Calu3 (cell line): ENCODE data around the gene PHYHIPL. TPM values are rescaled to one million over a fixed set of nuclear protein-coding genes. Genes with fewer than 3 reads are reported as not detected.

Source experiments
- BruUV-seq: library from RNA; stranded (reverse); fragments of 400-500 nt; replicated peaks from 2 replicates; lab custom pipeline; 2021; lab: Mats Ljungman, UMichigan
- CTCF ChIA-PET: fragments of 300-600 bp; sonication (Branson Sonifier 250); formaldehyde crosslinking; loops from one replicate; lab custom pipeline; 2022; ENCODE audit warnings: antibody characterized with exemption; lab: Charles Lee
- DNase-seq: peaks from one replicate; pipeline ENCODE4 v3.0.0; 2022
- H3K27ac Mint-ChIP-seq: one replicate; pipeline ENCODE4 v1.8.0; 2022; ENCODE audit warnings: mixed read lengths; ENCODE audit not compliant: unreplicated experiment
- H3K27me3 Mint-ChIP-seq: one replicate; pipeline ENCODE4 v1.8.0; 2022; ENCODE audit warnings: mixed read lengths; ENCODE audit not compliant: unreplicated experiment
- H3K36me3 Mint-ChIP-seq: one replicate; pipeline ENCODE4 v1.8.0; 2022; ENCODE audit warnings: mild to moderate bottlenecking, moderate library complexity, mixed read lengths; ENCODE audit not compliant: insufficient read depth, unreplicated experiment
- H3K4me1 Mint-ChIP-seq: one replicate; pipeline ENCODE4 v1.8.0; 2022; ENCODE audit warnings: mild to moderate bottlenecking, low read depth, mixed read lengths; ENCODE audit not compliant: unreplicated experiment
- H3K4me3 Mint-ChIP-seq: one replicate; pipeline ENCODE4 v1.8.0; 2022; ENCODE audit warnings: mild to moderate bottlenecking, low read depth, moderate library complexity, mixed read lengths; ENCODE audit not compliant: unreplicated experiment
- H3K9me3 Mint-ChIP-seq: one replicate; pipeline ENCODE4 v1.8.0; 2022; ENCODE audit warnings: low read depth, mixed read lengths; ENCODE audit not compliant: unreplicated experiment
- intact Hi-C: fragments of 100-400 bp; cut with micrococcal nuclease; formaldehyde crosslinking; loops from one replicate; pipeline ENCODE4 v1.10.0; 2022; ENCODE audit not compliant: unreplicated experiment
- total RNA-seq: library from RNA; stranded (reverse); gene quantifications from 2 replicates; pipeline ENCODE4 v1.2.3, GENCODE V29; 2022
- TF ChIP-seq, protein P1 (sequence below): fragments of 200-600 bp; IDR thresholded peaks from one replicate; pipeline ENCODE4 v1.8.0; 2022; ENCODE audit warnings: antibody characterized with exemption; ENCODE audit not compliant: unreplicated experiment

PHYHIPL gene
- total RNA-seq, 1 experiment from 2014 or later, result not detected

GRCh38 chr10:59131666-59132065, 44.8 kb upstream of the PHYHIPL start:
- Mint-ChIP-seq H3K27me3 (peaks cover 41% of the 10 kb centered on the region), H3K4me3 (no peak overlapping the region), H3K36me3 (no peaks in the 10 kb centered on the region), H3K27ac (no peak overlapping the region), H3K4me1 (no peaks in the 10 kb centered on the region), H3K9me3 (no peaks in the 10 kb centered on the region)
- intact Hi-C loops, result no loop called here
- DNase-seq, result no peak
- TF ChIP-seq, protein P1, sequence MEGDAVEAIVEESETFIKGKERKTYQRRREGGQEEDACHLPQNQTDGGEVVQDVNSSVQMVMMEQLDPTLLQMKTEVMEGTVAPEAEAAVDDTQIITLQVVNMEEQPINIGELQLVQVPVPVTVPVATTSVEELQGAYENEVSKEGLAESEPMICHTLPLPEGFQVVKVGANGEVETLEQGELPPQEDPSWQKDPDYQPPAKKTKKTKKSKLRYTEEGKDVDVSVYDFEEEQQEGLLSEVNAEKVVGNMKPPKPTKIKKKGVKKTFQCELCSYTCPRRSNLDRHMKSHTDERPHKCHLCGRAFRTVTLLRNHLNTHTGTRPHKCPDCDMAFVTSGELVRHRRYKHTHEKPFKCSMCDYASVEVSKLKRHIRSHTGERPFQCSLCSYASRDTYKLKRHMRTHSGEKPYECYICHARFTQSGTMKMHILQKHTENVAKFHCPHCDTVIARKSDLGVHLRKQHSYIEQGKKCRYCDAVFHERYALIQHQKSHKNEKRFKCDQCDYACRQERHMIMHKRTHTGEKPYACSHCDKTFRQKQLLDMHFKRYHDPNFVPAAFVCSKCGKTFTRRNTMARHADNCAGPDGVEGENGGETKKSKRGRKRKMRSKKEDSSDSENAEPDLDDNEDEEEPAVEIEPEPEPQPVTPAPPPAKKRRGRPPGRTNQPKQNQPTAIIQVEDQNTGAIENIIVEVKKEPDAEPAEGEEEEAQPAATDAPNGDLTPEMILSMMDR, result no peak
- CTCF ChIA-PET, result interaction anchor here (0.5 kb wide), 1 partner anchor 255 kb away, joined by 6 read pairs; no protein-coding TSS in a partner anchor
- BruUV-seq, result no TSS peak

- TF ChIP-seq, protein P1, result no peak
- no peak overlapping the region for H3K27ac Mint-ChIP-seq
- H3K27me3 Mint-ChIP-seq, result peaks cover 25% of the 10 kb centered on the region
- BruUV-seq, result no TSS peak
- intact Hi-C loops, result no loop called here
- DNase-seq, result no peak
- no peak overlapping the region for H3K4me3 Mint-ChIP-seq
- CTCF ChIA-PET, result interaction anchor here (0.7 kb wide), 1 partner anchor 153 kb away, joined by 3 read pairs; no protein-coding TSS in a partner anchor
- H3K36me3 Mint-ChIP-seq, result no peaks in the 10 kb centered on the region
- no peaks in the 10 kb centered on the region for H3K9me3 Mint-ChIP-seq
- H3K4me1 Mint-ChIP-seq, result no peaks in the 10 kb centered on the region
These were observed 42.4 kb upstream of the PHYHIPL start for GRCh38 chr10:59133841-59134593.

DNA sequence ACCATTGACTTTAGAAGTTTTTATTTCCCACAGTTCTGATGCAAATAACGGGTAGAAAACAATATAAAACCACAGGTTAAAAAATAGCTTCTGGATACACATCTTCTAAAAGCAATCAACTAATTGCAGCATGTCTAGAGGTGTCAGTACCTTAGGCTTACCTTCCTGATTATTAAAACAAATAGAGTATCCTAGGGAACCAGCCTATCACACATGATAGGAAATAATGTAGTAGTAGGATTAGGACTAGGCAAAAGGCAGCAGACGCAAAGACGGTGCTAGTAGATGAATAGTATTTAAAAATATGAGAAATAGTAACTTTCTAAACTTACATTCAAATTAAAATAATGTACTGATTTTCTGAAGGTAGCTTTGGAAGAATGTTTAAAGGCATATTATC, 41.7 kb upstream of the PHYHIPL start:
- Mint-ChIP-seq H3K4me3 (no peak overlapping the region), H3K4me1 (no peaks in the 10 kb centered on the region), H3K27me3 (peaks cover 18% of the 10 kb centered on the region), H3K9me3 (no peaks in the 10 kb centered on the region), H3K36me3 (no peaks in the 10 kb centered on the region), H3K27ac (no peak overlapping the region)
- no TSS peak for BruUV-seq
- CTCF ChIA-PET, result interaction anchor here (0.7 kb wide), 1 partner anchor 152 kb away, joined by 3 read pairs; no protein-coding TSS in a partner anchor
- TF ChIP-seq, protein P1, result no peak
- intact Hi-C loops, result no loop called here
- DNase-seq, result no peak

DNA sequence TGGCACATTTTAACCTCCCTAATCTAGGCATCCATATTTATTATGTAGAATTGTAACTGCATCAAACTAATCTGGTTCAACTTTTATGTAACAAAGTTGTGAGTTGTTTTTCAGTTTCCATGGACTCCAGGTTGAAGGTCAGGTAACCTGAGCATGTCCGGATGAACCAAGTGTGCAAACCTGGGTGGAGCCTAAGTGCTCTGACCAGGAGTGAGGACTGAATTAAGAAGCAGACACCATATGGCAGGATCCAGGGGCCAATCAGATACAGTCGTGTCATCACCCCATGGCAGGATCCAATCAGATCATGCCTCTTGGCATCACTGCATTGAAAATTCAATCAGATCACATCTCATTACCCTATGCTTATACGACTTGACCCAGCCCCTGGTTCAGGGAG, 41.2 kb upstream of the PHYHIPL start:
- H3K36me3 Mint-ChIP-seq, result no peaks in the 10 kb centered on the region
- no peaks in the 10 kb centered on the region for H3K9me3 Mint-ChIP-seq
- CTCF ChIA-PET, result no interaction called here
- H3K27me3 Mint-ChIP-seq, result peaks cover 13% of the 10 kb centered on the region
- no peak for DNase-seq
- no TSS peak for BruUV-seq
- intact Hi-C loops, result no loop called here
- no peak overlapping the region for H3K27ac Mint-ChIP-seq
- TF ChIP-seq, protein P1, result no peak
- no peaks in the 10 kb centered on the region for H3K4me1 Mint-ChIP-seq
- no peak overlapping the region for H3K4me3 Mint-ChIP-seq
